Islet of Langerhans (tissue), 1 donor: ENCODE measurements around the gene PARVG.

Experiments used
- FAIRE-seq: peaks from one replicate; lab custom pipeline; 2011; peaks lifted over from hg19 to GRCh38; lab: Jason Lieb, UNC

The PARVG gene

DNA sequence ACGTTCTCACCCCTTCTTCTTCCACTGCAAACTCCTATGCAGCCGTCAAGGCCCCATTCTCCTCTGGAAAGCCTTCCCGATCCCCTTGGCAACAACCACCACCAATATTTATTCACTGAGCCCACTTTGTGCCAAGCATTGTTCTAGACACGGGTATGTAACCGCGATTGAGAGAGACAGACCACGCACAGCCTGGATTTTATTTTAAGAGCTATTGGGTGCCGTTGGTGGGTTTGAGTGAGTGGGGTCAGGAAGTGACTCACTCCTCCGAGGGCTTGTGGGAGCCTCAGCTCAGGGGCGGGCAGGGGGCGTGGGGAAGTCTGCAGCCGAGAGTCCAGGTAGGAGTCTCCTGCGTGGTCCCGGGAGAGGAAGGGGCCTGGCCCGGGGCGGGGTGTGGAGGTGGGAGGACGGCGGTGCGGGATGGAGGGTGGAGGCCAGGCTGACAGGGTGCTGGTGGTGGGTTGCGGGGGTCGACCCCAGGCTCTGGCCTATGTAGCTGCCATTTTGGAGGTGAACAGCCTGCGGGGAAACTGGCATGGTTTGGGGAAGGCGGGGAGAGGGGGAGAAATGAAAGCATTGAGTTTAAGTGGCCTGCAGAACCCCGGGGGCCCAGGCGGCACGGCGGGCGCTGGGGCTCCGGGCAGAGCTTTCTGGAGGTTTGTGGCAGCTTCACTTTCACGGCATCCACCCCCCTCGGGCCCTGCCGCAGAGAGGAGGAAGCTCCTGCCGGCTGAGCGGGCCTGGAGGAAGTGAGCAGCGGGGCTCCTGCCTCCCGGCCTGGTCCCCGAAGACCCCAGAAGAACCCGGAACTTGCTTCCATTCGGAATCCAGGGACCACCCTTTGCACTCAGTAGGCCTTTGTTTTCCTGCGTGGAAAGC is 547 bp downstream of the PARVG start:
- no peak for FAIRE-seq

DNA sequence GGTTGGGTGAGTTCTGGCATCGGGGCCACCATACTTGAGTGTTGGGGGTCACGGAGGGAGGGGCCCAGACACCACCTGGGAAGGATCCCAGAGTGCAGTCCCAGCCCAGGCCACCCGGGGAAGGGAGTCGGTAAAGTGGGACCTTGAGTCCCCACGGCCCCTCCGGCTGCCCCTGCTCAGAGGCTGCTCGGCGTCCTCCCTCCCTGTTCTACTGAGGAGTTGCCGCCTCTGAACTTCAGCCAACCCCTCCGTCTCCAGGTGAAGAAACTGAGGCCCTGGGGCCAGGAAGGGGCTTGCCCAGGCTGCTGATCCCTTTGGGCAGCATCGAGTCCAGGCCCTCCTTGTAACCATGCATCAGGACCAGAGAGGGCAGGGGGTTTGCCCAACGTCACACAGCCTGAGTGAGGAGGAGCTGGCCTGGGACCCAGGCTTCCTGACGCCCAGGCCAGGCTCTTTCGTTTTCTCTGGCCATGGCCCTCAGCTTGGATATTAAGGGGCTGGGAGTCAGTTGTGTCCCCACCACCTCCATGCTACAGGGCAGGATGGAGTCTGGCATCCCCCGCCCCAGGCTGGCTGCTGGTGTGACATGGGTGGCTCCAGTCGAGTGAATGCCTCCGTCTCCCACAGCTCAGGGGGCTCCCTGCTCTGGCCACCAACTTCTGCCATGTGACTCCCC is 1.3 kb downstream of the PARVG start:
- no peak for FAIRE-seq

DNA sequence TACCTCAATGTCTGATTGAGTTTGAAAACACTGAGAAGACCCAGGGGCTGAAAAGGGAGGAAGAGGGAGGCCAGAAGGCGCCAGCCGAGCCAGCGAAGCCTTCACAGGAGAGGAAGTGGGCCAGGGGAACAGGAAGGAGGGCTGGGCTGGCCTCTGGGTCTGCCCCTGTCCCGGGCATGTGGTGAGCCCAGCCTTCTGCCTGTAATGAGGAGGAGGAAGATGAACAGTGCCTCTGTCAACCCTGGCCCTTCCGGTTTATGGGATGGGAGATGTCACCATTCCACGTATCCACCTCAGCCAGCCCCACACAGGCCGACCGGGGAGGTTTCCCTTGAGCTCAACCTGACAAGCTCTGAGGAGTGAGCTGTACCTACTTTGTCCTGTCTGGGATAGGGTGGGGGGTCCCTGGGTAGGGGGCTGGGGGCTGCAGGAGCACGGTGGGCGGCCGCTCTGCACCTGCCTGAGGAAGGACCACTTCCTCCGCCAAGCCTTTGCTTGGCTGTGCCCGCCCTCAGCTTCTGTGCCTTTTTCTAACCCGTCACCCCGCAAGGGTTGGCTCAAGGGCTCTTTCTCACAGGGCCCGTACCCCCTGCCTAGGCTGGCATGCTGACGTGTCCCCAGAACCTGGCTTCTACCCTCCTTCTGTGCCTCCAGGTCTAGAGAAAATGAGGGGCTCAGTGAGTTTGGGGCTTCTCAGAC is 2.0 kb downstream of the PARVG start:
- no peak for FAIRE-seq

DNA sequence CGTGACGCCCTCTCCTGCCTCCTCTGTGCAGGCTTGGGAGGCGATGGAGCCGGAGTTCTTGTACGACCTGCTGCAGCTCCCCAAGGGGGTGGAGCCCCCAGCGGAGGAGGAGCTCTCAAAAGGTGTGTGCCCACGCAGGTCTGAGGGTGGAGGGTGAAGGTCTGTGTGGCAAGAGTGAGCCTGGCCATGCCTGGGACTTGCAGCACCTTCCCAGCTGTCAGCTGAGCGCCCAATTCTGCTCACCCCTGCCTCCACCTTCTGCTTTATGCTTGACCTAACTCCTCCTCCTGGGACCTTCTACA is 2.5 kb downstream of the PARVG start:
- no peak for FAIRE-seq

DNA sequence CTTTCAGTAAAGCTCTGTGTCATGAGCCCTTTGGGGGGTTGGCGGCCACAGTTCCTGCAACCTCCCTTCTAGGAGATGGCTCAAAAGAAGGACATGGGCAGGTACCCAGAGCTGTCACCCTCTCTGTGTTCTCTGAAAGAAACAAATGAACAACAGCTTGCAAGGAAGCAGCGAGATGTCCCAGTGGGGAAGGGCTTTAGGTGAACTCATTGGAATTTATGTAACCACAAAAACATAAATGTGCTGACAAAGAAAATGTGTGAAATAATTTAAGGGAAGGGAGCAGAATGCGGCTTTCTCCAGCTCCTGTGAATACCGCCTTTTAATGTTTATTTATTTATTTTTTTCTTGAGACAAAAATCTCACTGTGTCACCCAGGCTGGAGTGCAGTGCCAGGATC is 3.3 kb downstream of the PARVG start:
- no peak for FAIRE-seq

DNA sequence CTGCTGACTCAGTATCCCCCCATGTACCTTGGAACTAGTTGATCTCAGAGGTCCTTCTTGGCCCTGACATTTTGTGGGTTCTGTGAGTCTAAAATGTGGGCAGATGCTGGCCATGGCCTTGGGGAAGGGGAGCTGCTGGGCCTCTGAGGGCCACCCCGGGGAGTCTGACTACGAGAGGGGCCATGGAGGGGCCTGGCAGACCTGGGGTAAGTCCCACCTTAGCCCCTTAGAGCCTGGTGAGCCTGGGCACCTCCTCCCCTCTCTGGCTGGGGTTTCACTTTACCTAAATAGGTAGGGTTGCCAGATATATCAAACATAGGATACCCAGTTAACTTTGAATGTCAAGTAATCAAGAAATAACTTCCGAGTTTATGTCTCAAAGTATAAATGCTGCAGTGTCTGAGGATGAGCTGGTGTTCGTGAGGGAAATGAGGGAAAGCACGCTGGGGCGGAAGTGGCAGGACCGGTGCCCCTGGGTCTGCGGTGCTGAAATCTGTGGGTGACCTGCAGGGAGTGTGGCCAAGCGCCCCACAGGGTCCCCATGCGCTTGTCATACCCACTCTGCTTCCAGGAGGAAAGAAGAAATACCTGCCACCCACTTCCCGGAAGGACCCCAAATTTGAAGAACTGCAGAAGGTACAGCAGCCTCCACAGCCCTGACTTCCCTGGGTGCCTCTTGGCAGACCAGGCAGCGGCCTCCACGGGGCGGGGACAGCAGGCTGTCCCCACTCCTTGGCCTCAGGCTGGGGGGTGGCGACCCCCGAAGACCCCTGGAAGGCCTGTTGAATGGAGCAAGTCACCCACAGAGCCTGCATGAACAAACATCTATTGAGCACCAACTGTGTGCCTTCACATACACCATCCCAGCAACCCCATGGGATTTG is 4.8 kb downstream of the PARVG start:
- no peak for FAIRE-seq

DNA sequence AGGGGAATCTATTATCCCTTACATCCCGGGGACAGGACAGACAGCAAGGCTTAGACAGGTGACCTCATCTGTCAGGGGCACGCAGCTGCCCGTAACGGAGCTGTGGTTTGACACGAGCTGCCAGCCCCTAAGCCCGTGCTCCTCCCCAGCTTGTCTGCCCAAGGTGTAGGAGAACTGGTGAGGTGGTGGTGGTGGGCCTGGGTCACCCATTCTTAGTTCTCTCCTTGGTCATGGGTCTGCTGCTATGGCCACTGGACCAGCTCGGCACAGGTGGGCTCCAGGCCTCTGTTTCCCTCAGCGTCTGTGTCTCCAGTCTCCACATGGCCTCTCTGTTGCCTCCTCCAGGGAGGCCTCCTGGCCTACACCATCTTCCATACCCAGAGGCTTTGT is 5.4 kb downstream of the PARVG start:
- no peak for FAIRE-seq

DNA sequence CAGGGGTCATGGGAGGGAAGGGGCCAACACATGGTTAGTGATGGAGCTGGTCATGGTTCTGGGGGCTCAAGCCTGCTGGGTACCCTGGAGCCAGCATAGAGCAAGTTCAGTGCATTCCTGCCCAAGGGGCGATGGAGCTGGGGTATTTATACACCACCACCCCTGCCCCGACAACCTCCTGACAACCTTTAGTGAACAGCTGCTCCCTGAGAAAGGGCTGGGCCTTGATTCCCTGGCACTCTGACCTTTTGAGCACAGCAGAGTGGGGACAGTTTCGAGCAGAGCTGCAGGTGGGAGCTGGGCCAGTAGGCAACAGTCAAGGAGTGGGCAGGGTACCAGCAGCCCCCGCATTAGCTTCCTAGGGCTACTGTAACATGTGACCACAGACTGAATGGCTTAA is 6.0 kb downstream of the PARVG start:
- no peak for FAIRE-seq

DNA sequence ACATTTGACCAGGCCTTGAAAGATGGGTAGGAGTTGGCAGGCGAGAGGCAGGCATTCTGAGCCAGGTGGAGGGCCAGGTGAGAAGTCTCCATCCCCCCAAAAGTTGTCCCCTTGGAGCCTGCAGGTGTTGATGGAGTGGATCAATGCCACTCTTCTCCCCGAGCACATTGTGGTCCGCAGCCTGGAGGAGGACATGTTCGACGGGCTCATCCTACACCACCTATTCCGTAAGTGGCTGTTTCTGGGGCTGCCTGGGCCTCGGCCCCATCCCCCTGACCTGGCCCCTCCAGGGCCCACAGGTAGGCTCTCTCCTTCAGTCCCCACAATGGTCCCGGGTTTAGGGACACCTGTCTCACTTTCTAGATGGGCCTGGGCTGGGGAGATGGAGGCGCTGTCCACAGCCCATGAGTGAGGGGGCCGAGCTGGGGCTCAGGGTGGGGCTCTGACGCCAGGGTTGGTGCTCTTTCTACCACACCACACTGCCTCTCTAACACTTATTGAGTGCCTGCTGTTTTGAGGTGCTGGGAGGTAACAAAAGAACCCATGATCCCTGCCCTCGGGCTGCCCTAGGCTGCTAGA is 7.0 kb downstream of the PARVG start:
- FAIRE-seq, result no peak

DNA sequence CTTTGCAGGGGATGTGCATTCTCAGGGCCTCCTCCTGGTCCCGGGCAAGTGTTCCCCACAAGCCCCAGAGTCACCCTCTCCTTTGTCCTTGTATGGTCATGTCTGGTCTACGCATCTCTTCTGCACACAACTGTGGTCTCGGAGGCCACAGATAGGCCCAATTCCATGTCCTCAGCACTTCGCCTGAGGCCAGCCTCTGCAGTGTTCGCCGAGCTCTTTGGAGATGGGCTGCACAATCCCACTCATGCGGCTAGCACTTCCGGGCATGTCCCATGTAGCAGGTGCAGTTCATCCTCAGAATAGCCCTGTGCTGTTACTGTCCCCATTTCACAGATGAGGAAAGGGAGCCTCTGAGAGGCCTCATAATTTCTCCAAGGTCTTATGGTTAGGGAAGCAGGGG is 7.6 kb downstream of the PARVG start:
- FAIRE-seq, result no peak

DNA sequence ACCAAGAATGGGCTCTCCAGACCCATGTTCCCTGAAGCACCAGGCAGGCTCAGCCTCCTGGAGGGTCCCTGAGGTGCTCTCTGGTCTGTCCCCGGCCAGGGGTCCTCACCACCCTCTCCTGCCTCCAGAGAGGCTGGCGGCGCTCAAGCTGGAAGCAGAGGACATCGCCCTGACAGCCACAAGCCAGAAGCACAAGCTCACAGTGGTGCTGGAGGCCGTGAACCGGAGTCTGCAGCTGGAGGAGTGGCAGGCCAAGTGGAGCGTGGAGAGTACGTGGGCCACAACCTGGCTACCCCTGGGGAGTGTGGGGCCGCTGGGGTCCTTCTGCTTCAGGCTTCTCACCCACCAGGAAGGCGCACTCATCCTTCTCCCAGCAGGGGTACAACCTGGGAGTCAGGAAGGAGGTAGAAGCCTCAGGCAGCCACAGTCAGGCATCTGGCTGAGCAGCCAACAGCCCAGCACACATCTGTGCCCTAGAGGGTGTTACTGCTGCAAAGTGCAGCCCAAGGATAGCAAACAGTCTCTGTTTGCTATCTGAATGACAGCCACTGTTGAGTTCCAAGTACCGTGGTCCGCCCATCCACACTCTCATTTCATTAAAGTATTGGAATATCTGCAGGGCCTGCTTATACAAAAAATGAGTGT is 8.4 kb downstream of the PARVG start:
- FAIRE-seq, result no peak

DNA sequence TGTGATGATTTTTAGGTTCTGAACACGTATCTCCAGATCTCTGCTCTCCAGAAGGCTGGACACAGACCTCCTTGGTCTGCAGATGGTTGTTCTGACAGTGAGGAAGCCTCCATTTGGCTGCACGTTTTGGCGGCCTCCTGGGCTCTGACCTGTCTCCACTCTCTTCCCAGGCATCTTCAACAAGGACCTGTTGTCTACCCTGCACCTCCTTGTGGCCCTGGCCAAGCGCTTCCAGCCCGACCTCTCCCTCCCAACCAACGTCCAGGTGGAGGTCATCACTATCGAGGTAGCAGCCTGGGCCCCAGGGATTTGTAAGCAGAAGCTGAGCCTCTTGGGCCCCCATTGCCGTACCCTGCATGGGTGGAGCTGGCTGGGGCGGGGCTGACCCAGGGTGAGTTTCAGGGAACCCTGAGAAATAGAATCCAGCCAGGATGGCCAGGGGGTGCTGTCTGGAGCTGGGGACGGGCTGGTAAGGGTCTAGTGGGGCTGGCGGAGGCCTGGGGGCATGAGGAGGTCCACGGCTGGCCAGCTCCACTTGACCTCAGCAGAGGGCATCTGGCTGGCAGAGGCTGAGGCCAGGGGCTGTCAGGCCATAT is 9.8 kb downstream of the PARVG start:
- FAIRE-seq, result no peak

DNA sequence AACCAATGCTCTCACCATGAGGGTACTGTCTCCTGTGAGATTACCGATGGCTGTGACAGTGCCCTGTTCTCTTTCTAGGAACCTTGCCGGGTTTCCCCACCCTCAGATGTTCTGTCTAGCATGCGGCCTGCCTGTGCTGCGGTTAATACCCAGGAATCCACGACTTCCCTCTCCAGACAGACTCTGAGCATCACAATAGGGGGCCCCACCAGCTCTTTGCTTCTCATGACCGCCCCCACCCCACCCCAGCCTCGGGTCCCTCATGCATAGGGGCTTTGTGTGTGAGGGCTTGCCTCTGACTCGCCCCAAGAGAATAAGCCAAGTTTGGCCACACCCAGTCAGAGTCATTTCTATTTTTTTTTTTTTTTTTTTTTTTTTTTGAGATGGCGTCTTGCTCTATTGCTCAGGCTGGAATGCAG is 10.3 kb downstream of the PARVG start:
- no peak for FAIRE-seq

DNA sequence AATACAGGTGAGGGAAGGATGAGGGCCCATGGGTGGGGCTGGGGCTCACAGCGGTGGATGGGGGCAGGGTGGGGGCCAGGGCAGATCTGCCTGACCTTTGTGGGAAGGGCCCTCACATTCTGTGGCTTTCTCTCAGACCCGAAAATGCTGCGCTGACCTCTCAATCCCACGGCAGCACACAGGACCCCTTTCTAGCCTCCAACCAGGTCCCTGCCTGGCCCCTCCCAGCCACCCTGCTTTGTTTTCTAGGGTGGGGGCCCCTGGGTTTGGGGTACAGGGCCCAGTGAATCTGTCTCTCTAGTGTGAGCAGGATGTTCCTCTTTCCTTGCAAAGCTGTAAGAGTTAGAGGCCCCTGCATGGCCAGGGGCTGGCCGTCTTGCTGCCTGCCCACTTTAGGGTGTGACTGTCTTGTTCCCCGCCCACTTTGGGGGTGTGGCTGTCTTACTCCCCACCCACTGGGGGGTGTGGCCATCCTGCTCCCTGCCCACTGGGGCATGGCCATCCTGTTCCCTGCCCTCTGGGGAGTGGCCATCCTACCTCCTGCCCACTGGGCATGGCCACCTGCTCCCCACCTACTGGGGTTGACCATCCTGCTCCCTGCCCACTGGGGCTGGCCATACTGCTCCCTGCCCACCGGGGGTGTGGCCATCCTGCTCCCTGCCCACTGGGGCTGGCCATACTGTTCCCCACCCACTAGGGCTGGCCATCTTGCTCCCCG is 11.5 kb downstream of the PARVG start:
- no peak for FAIRE-seq

DNA sequence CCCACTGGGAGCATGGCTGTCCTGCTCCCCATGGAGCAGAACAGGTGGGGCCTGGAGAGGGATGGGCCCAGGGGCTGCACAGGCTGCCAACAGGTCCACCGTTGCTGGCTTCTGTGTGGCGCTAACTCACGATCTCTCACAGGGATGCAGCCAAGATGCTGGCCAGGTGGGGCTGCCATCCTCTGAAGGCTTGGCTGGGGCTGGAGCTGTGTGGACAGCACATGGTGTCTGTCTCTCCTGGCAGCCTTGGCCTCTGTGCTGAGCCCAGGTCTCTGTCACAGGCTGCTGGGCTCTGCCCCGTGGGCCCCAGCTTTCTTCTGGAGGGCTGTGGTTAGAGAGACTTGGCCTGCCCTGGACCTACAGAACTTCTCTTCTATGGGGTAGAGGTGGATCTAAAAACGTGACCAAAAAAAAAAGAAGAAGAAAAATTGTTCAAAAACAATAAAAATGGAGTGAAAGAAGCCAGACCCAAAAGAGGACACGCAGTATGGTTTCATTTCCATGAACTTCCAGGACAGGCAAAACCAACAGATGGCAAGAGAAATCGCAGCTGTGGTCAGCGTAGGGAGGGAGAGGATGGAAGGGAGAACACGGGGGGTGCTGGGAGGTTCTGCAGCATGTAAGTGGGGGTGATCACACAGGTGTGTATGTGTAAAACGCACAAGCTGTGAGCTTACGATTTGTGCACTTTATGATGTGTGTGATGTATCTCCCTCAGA is 12.2 kb downstream of the PARVG start:
- no peak for FAIRE-seq

DNA sequence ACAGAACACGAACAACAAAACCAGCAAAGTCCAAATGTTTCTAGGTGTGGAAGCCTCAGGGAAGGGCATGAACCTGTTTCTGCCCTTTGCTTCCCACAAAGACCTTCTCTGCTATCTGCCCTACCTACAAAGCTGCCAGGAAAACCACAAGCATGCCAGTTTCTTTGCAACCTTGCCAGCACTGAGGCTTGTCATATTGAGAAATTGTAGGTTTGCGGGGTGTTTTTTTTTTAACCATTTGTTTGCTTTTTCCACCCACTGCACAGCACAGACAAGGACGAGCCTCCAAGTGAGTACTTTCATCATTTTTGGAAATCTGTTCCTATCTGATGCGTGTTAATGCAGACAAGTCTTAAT is 12.8 kb downstream of the PARVG start:
- no peak for FAIRE-seq

DNA sequence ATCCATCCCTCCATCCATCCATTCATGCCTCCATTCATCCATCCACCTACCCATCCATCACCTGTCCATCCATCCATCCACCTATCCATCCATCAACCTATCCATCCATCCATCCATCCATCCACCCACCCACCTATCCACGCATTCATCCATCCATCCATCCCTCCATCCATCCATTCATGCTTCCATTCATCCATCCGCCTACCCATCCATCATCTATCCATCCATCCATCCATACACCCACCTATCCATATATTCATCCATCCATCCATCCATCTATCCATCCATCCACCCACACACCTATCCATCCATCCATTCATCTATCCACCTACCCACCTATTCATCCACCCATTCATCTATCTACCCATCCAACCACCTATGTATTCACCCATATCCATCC is 13.8 kb downstream of the PARVG start:
- no peak for FAIRE-seq

DNA sequence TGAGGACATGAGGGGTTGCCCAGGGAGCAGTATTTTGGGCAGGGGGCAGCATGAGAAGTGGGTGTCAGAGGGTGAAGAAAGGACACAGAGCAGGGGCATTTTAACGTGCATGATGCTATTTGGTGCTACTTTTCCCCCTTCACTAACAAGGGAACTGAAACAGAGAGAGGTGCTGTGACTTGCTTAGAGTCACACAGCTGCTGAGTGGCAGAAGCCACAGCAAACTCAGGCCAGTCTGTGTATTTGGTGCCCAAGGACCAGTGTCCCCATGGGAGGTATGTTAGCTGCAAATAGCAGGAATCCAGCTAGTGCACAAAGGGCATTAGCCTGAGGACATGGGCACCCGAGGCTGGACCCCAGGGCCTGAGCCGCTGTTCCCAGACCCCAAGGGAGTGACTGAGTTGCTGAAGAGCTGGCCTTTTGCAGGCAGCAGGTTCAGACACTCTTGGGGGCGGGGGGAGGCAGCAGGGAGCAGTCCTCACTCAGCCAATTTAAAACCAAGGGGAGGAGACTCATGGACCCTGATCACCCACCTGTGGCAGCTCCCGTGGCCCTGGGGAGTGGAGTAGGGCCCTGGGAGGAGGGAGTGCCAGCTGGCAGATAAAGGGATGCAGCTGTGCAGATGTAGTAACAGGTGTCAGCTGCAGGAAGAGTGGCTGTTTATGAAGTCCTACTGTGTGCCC is 14.6 kb downstream of the PARVG start:
- no peak for FAIRE-seq

DNA sequence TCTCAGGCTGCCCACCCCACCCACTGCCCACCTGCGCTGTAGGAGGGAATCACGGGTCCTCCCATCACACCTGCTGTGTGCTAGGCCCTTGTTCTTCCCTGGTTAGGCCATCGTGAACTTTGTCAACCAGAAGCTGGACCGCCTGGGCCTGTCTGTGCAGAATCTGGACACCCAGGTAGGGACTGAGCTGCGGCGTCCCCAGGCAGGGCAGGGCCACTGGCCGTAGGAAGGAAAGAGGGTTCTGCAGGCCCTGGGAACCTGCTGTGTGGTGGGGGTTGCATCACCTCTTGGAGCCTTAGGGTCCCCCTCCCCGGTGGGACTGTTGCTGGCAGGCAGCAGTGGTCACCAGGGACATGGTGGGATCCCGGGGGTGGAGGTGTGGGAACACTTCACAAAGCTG is 15.5 kb downstream of the PARVG start:
- FAIRE-seq, result no peak
